ENCODE measurements around the gene GDF2.
A peak's percentile ranks its signal among the peaks of the same experiment; 100 is the strongest.

GDF2 gene

GRCh38 chr10:47335906-47336305 is 13.7 kb downstream of the GDF2 start:
- DNase-seq, result no peak

DNA sequence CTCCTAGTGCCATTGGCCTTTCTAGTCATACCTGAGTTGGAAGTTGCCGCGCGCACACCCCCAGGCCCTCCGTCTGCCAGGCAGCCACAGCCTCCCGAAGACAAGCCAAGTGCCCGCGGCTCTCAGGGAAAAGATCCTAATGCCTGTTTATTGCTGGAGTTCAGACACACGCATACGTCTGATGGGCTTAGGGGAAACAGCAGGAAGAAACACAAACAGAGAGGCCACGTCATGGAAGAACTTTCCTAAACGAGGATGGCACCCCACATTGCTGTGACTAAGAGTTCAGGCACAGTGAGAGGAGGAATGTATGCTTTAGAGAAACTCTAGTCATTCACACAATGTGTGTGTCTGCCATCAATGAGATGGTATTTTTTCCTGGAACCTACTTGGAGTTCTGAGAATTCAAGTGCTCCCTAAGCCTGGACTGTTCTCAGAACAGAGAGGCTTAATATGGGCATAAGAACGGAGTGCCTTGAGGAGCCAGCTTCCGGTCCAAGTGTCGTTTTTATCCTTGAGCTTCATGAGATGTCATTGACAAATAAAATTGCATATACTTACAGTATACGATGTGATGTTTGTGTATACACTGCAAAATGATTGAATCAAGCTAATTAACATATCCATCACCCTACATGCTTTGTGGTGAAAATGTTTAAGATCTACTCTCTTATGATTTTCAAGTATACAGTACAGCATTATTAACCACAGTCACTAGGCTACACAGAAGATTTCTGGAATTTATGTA is 14.3 kb downstream of the GDF2 start:
- DNase-seq, result no peak

- DNase-seq, result no peak
These were observed 15.1 kb downstream of the GDF2 start for GRCh38 chr10:47337310-47337709.

- no peak for DNase-seq
These were observed 17.0 kb downstream of the GDF2 start for GRCh38 chr10:47339186-47339735.

DNA sequence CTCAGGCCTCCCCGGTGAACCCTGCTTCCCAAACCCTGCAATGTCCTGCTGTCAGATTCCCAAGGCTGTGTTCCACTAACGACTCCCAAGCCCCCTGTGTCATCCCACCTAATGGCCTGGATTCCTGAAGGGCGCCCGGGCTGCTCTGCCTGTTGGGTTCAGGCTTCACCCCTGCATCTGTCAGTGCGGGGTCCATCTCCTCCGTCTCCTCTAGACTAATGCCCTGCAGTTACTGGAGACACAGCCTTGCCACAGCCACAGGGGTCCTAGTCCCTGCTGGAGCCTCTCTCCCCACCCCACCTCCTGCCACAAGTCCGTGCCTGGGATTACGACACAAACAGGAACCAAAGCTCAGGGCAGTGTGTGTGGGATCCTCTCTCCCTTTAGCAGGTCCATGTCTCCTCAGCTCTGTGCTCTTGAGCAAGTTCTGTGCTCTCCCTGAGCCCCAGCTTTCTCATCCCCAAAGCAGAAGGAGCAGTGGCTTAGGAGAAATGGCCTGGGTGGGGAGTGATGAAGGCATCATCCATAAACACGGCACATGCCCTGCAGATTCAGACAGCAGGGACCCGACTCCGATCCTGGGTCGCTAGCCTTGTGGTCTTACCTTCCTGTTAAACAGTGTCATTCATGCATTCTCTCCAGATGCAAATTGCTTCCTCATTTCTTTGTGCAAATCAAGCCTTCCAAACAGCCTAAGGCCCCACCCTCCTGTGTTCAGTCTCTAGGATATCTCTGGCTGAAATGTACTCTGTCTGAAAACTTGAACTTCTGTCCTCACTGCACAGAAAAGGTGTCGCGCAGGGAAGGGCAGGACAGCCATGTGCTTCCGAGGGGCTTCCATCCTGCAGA is 17.7 kb downstream of the GDF2 start:
- DNase-seq, result no peak

- DNase-seq, result peak; percentile 58 to 70
These were observed 18.4 kb downstream of the GDF2 start for GRCh38 chr10:47340608-47341170.

- no peak for DNase-seq
These were observed 23.0 kb downstream of the GDF2 start for GRCh38 chr10:47344996-47345870.

DNA sequence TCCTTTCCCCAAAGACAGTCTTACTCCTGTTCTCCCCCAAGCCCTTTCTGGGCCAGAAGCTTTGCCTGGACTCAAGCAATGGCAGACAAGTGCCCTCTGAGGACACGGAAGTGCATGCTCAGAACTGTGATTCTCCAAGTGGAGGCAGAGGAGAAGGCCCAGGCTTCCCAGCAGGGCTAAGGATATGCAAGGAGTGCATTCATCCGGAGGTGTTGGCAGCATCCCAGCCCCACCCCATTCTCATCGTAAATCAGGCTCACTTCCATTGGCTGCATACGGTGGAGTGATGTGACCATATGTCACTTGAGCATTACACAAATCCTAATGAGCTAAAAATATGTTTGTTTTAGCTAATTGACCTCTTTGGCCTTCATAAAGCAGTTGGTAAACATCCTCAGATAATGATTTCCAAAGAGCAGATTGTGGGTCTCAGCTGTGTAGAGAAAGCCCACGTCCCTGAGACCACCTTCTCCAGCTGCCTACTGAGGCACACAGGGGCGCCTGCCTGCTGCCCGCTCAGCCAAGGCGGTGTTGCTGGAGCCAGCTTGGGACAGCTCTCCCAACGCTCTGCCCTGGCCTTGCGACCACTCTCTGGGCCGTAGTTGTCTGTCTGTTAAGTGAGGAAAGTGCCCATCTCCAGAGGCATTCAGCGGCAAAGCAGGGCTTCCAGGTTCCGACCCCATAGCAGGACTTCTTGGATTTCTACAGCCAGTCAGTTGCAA is 24.5 kb downstream of the GDF2 start:
- DNase-seq, result no peak

GRCh38 chr10:47347303-47347675 is 25.0 kb downstream of the GDF2 start:
- DNase-seq, result no peak

- DNase-seq, result no peak
These were observed 25.9 kb downstream of the GDF2 start, which contains the start of gene RBP3 for GRCh38 chr10:47348138-47348651. Gene RBP3 (plus strand): TSS chr10:47348363. CDS start chr10:47348485, 122 bp downstream.

DNA sequence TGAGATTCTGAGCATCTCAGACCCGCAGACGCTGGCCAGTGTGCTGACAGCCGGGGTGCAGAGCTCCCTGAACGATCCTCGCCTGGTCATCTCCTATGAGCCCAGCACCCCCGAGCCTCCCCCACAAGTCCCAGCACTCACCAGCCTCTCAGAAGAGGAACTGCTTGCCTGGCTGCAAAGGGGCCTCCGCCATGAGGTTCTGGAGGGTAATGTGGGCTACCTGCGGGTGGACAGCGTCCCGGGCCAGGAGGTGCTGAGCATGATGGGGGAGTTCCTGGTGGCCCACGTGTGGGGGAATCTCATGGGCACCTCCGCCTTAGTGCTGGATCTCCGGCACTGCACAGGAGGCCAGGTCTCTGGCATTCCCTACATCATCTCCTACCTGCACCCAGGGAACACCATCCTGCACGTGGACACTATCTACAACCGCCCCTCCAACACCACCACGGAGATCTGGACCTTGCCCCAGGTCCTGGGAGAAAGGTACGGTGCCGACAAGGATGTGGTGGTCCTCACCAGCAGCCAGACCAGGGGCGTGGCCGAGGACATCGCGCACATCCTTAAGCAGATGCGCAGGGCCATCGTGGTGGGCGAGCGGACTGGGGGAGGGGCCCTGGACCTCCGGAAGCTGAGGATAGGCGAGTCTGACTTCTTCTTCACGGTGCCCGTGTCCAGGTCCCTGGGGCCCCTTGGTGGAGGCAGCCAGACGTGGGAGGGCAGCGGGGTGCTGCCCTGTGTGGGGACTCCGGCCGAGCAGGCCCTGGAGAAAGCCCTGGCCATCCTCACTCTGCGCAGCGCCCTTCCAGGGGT is 26.6 kb downstream of the GDF2 start:
- no peak for DNase-seq

- no peak for DNase-seq
These were observed 27.3 kb downstream of the GDF2 start for GRCh38 chr10:47349516-47349915.

- no peak for DNase-seq
These were observed 27.7 kb downstream of the GDF2 start for GRCh38 chr10:47349941-47350371.

GRCh38 chr10:47350671-47351640 is 28.7 kb downstream of the GDF2 start:
- no peak for DNase-seq

- no peak for DNase-seq
These were observed 29.9 kb downstream of the GDF2 start for GRCh38 chr10:47351899-47352815.

- no peak for DNase-seq
These were observed 31.1 kb downstream of the GDF2 start for GRCh38 chr10:47353351-47353750.

GRCh38 chr10:47354165-47354564 is 31.9 kb downstream of the GDF2 start:
- no peak for DNase-seq

- no peak for DNase-seq
These were observed 32.6 kb downstream of the GDF2 start for GRCh38 chr10:47354900-47355299.

Data from stimulated activated CD4-positive, alpha-beta T cell treated with anti-CD3 and anti-CD28 coated beads, Interleukin-4, amount 100 ng/mL, for 4 hours (primary cell).